Gastrocnemius medialis (tissue), 4 donors: ENCODE results near the gene ADRA2A.

Experiments used
- CTCF ChIP-seq, 5 experiments: fragments of 450-650 bp in 3 of 5; fragments of 200-600 bp in 2 of 5; sonication (generic) in 2 of 5; IDR thresholded peaks in 4 of 5; conservative IDR thresholded peaks in 1 of 5; 1 replicate in 4 of 5; 2 replicates in 1 of 5; pipeline ENCODE4 v1.5.1; 2016 to 2019; ENCODE audit warnings: antibody characterized with exemption in 5 of 5, mild to moderate bottlenecking in 3 of 5, moderate library complexity in 3 of 5
- POLR2A ChIP-seq, 2 donors: fragments of 450-650 bp; IDR thresholded peaks; one replicate each; pipeline ENCODE4 v1.6.1; 2017; ENCODE audit warnings: antibody characterized with exemption in 2 of 2, mild to moderate bottlenecking in 2 of 2, moderate library complexity in 2 of 2

DNA sequence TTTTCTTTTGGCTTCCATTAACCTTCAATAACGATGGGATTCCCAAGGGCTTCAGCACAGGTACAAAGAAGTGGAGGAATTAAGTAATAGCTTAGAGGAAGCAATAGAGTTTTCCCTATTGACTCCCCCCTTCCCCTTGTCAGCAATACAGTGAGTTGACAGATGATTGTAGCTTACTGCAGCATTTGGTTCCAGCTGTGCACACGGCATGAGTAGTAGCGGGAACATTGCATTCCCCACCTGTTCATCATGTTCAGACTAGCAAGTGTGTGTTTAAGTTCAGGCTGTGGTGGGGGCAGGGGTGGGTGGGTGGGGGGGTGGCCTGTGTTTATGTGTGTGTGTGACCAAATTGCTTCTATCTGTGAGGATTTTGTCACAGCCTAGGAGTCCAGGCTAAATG lies 4.6 kb upstream of the ADRA2A start:
- TF ChIP-seq POLR2A (IDR thresholded peaks at IDR 0.05) (no peak), CTCF (IDR thresholded peaks at IDR 0.05 in 4 of 5, conservative IDR thresholded peaks at IDR 0.05 in 1 of 5) (no peak)
